ENCODE measurements around the gene KCNQ4.
A peak's percentile ranks its signal among the peaks of the same experiment; 100 is the strongest.

The KCNQ4 gene

DNA sequence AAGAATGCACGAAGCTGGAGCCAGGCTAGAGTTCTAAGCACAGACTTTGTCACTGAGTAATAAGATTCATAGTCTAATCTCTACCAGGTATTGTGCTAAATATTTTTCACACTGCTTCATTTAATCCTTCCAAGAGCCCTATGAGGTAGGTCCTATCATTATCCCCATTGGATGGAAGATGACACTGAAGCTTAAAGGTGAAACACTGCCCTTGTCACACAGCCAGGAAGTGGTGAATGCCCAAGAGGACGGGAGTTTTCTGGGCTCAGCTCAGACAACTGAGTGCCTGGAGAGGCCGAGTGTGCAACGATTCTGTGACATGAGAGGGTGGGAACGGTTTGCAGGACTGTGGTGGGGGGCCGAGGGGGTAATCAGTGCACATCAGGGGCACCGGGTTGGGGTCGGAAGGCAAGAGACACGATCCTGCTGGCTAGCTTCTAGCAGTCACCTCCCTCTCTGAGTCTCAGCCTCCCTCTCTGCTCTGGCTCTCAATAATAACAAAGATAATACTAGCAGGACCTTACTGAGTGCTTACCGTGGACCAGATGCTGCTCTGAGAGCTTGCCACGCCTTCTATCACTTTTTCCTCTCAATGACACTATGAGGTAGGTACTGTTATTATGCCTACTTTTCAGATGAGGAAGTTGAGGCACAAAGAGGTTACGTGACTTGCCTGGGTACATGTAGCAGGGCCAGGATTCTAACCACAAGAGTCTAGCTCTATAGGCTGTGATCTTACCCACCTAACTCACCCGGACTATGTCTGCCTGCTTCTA lies 12.4 kb downstream of the KCNQ4 start:
- TF ChIP-seq, protein P1, sequence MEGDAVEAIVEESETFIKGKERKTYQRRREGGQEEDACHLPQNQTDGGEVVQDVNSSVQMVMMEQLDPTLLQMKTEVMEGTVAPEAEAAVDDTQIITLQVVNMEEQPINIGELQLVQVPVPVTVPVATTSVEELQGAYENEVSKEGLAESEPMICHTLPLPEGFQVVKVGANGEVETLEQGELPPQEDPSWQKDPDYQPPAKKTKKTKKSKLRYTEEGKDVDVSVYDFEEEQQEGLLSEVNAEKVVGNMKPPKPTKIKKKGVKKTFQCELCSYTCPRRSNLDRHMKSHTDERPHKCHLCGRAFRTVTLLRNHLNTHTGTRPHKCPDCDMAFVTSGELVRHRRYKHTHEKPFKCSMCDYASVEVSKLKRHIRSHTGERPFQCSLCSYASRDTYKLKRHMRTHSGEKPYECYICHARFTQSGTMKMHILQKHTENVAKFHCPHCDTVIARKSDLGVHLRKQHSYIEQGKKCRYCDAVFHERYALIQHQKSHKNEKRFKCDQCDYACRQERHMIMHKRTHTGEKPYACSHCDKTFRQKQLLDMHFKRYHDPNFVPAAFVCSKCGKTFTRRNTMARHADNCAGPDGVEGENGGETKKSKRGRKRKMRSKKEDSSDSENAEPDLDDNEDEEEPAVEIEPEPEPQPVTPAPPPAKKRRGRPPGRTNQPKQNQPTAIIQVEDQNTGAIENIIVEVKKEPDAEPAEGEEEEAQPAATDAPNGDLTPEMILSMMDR (IDR thresholded peaks at IDR 0.05; ENCODE audit: low read depth, low read length, missing control alignments): no peak
- no peak overlapping the region for H3K4me3 ChIP-seq (ENCODE audit: low read depth, low read length)
- DNase-seq (ENCODE audit: low read depth): no peak

DNA sequence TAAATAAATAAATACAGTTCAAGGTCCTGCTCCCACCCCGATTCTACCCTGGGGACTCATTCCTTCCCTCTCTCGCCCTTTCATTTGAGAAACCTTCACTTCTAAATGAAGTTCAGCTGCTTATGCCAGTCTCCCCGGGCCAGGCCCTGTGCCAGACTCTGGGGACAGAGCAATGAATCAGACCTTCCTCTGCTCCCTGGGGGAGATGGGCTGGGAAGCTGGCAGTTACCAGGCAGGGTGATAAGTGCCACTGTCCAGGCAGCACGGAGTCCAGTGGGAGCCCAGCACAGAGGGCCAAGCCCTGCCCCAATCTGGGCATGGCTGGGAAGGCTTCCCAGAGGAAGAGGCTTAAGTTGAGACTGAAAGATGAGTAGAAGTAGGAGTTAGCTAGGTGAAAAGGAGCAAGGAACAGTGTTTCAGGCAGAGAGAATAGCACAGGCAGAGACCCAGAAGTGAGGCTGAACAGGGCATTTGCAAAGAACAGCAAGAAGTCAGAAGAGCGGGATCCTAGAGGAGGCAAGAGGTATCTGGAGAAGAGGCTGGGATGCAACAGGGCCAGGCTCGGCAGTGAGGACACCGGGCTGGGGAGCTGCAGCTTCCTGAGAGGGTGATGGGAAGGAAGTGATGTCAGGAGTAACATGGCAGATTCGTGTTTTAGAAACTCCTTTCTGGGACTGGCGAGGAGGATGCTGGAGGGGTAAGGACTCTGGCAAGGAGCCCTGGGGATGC lies 13.5 kb downstream of the KCNQ4 start:
- DNase-seq (ENCODE audit: low read depth): no peak
- H3K4me3 ChIP-seq (ENCODE audit: low read depth, low read length): no peak overlapping the region
- TF ChIP-seq, protein P1 (IDR thresholded peaks at IDR 0.05; ENCODE audit: low read depth, low read length, missing control alignments): no peak

DNA sequence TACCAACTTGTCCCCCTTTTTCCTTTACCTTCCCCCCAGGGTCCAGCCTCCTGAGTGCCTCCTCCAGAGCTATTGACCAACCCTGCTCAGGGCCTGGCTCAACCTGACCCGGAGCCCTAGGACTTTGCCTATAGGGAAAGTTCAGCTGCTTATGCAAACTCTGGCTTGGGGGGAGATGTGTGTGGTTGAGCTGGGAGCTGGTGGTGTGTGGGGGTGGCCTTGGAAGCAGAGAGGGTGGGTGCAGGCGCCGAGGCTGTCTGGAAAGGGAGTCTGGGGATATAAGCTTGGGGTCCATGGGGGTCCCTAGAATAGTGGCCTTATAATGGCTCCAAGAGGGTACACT lies 14.1 kb downstream of the KCNQ4 start:
- TF ChIP-seq, protein P1 (IDR thresholded peaks at IDR 0.05; ENCODE audit: low read depth, low read length, missing control alignments): no peak
- no peak overlapping the region for H3K4me3 ChIP-seq (ENCODE audit: low read depth, low read length)
- DNase-seq (ENCODE audit: low read depth): no peak

DNA sequence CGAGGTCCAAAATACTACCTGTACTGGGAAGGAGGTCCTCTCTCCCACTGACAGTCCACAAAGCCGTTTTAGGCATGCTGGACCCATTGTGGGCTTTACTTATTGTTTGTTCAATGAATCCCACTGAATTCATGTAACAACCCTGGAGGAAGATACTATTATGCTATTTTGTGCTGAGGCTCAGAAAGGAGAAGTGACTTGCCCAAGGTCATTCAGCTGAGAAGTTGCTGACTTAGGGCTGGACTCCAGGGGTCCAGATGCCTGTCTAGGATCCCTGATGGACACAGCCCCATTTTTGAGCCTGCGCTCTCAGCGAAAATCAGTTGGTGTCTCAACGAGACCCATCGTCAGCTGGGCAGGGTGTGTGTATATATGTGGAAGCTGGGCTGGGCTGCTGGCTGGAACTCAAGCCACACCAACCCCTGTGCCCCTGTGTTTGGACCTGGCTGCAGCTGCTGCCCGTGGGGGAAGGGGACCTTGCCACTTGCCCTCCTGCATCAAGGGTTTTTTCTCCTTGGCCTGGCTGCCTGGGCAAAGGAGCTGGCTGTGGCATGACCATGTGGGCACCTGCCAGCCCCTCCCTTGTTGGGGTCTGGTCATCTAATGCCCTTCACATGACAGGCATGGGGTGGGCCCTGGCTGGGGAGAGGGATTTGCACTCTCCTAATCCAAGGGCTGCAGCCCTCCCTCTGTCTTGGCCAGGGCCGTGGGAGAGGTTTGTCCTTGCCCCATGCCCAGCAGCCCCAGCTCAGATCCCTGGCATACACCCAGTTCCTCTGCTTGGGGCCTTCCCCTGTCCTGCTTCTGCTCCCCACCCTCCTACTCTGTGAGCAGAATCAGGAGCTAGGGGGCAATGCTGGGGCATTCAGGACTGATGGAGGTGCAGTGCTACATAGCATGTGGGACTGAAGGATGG lies 15.0 kb downstream of the KCNQ4 start:
- TF ChIP-seq, protein P1 (IDR thresholded peaks at IDR 0.05; ENCODE audit: low read depth, low read length, missing control alignments): no peak
- H3K4me3 ChIP-seq (ENCODE audit: low read depth, low read length): no peak overlapping the region
- no peak for DNase-seq (ENCODE audit: low read depth)

DNA sequence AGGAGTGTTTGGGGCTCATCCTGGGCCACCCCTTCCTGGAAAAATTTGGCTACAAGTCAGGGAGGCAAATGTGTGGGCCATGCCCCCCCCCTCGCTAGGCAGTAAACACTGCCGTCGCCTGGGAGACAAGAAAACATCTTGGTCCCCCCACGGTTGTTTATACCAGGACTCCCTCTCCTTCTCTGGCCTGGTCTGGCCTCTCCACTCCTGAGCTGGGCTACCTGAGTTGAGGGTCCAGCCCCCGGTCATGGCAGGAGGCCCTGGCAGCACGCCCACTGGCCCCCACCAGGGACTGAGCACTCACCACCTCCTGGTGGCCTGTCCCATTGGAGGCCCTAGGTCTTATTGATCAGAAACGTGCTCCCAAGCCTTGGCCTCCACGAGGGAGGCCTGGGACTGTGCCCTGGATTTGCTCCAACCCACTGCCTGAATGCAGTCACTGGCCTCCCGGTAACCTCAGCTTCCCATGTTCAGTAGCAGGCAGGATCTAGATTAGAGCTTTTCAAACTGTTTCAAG lies 15.8 kb downstream of the KCNQ4 start:
- TF ChIP-seq, protein P1 (IDR thresholded peaks at IDR 0.05; ENCODE audit: low read depth, low read length, missing control alignments): no peak
- DNase-seq (ENCODE audit: low read depth): no peak
- H3K4me3 ChIP-seq (ENCODE audit: low read depth, low read length): no peak overlapping the region

DNA sequence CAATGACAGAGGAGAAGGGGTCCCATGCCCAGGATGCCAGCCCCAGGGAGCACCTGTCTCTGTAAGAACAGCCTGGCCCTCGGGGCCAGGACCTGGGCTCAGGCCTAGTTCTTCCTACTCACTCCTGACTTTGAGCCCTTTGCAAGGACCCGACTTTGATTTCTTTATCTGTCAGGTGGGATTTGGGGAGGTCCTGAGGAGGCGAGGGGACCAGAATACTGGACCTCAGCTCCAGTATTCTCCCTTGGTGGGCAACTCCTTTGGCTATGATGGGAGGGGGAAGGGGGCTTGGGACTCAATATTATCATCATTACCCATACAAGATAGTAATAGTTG lies 18.1 kb downstream of the KCNQ4 start:
- TF ChIP-seq, protein P1 (IDR thresholded peaks at IDR 0.05; ENCODE audit: low read depth, low read length, missing control alignments): no peak
- peak overlapping the region; percentile 35; the same call in 1 of the 2 replicates for H3K4me3 ChIP-seq (ENCODE audit: low read depth, low read length)
- no peak for DNase-seq (ENCODE audit: low read depth)
